ENCODE measurements around the gene MED25. TPM values are rescaled to one million over a fixed set of nuclear protein-coding genes. Genes with fewer than 3 reads are reported as not detected.

MED25 gene
- total and polyA plus RNA-seq, 9 of the 15 experiments (the other 6 are each of a cell fraction or from before 2014, with no cell fraction given) = 4.1 to 93.9 (median 19.3) TPM

DNA sequence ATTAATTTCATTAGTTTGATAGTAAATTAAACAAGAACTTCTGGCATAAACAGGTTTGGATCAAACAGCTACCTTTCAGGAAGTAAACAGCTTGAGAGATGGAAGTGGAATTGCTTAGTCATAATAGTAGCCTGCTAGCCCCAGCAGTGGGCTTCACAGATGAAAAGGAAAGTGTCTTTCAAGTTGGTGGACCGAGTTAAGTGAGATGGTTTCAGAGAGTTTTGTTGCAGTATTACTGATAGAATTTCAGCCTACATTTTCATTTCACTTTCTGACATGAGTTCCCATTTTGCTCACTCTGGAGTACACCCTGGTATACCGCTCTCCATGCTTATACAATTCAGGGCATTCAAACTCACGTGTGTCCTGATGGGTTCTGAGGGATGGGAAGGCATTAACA is 30.8 kb downstream of the MED25 start (continued):
- TF ChIP-seq REST (IDR thresholded peaks at IDR 0.05; ENCODE audit: borderline replicate concordance) = 0 out of 2 replicates have a peak, but pooled peaks have one; percentile 4
- no peak for TF ChIP-seq REST (CRISPR knock-in tag; IDR thresholded peaks at IDR 0.05; ENCODE audit: low read depth)
- TF ChIP-seq MAFG (tag; conservative IDR thresholded peaks at IDR 0.05) = peak; percentile 55
- no peak for TF ChIP-seq HOXB6 (CRISPR knock-in tag; IDR thresholded peaks at IDR 0.05; ENCODE audit: borderline replicate concordance)
- TF ChIP-seq, protein P1, sequence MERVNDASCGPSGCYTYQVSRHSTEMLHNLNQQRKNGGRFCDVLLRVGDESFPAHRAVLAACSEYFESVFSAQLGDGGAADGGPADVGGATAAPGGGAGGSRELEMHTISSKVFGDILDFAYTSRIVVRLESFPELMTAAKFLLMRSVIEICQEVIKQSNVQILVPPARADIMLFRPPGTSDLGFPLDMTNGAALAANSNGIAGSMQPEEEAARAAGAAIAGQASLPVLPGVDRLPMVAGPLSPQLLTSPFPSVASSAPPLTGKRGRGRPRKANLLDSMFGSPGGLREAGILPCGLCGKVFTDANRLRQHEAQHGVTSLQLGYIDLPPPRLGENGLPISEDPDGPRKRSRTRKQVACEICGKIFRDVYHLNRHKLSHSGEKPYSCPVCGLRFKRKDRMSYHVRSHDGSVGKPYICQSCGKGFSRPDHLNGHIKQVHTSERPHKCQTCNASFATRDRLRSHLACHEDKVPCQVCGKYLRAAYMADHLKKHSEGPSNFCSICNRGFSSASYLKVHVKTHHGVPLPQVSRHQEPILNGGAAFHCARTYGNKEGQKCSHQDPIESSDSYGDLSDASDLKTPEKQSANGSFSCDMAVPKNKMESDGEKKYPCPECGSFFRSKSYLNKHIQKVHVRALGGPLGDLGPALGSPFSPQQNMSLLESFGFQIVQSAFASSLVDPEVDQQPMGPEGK (CRISPR knock-in tag; IDR thresholded peaks at IDR 0.05; ENCODE audit: borderline replicate concordance) = no peak
- no peak for TF ChIP-seq STAT5A (IDR thresholded peaks at IDR 0.05; ENCODE audit: borderline replicate concordance, low read length)
- TF ChIP-seq KLF6 (CRISPR knock-in tag; IDR thresholded peaks at IDR 0.05; ENCODE audit: borderline replicate concordance) = no peak
- no peak for TF ChIP-seq VEZF1 (CRISPR knock-in tag; IDR thresholded peaks at IDR 0.05)
- TF ChIP-seq ZNF316 (IDR thresholded peaks at IDR 0.05) = peak; percentile 78
- TF ChIP-seq CBX3 (IDR thresholded peaks at IDR 0.05; ENCODE audit: borderline replicate concordance in 1 of 2, low read length in 2 of 2) = peak in 1 of 2 experiments; percentile 81; a peak in 1 of 3 replicates
- TF ChIP-seq ZNF655 (CRISPR knock-in tag; IDR thresholded peaks at IDR 0.05) = no peak
- no peak for TF ChIP-seq ZNF76 (CRISPR knock-in tag; IDR thresholded peaks at IDR 0.05; ENCODE audit: borderline replicate concordance)
- TF ChIP-seq ARNT (IDR thresholded peaks at IDR 0.05) = no peak
- TF ChIP-seq, protein P2, sequence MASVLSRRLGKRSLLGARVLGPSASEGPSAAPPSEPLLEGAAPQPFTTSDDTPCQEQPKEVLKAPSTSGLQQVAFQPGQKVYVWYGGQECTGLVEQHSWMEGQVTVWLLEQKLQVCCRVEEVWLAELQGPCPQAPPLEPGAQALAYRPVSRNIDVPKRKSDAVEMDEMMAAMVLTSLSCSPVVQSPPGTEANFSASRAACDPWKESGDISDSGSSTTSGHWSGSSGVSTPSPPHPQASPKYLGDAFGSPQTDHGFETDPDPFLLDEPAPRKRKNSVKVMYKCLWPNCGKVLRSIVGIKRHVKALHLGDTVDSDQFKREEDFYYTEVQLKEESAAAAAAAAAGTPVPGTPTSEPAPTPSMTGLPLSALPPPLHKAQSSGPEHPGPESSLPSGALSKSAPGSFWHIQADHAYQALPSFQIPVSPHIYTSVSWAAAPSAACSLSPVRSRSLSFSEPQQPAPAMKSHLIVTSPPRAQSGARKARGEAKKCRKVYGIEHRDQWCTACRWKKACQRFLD (CRISPR knock-in tag; IDR thresholded peaks at IDR 0.05) = peak; percentile 48; the same call in 1 of the 2 replicates

All from K562 (cell line).